Muscle of arm (tissue), 12 donors: ENCODE measurements around the gene EPS8. TPM values are rescaled to one million over a fixed set of nuclear protein-coding genes. Genes with fewer than 3 reads are reported as not detected.

Source experiments
- DNase-seq: peaks from one replicate; pipeline ENCODE4 v3.0.0-alpha.2; 2013
- polyA plus RNA-seq, 12 donors: library from polyadenylated mRNA; unstranded; fragments of 120-200 nt; gene quantifications; one replicate each; pipeline ENCODE4 v1.2.1, GENCODE V29; 2013; ENCODE audit not compliant: insufficient read length in 12 of 12

EPS8 gene
- polyA plus RNA-seq, 12 donors = 29.9 to 60.6 (median 43.8) TPM; not detected in 1

DNA sequence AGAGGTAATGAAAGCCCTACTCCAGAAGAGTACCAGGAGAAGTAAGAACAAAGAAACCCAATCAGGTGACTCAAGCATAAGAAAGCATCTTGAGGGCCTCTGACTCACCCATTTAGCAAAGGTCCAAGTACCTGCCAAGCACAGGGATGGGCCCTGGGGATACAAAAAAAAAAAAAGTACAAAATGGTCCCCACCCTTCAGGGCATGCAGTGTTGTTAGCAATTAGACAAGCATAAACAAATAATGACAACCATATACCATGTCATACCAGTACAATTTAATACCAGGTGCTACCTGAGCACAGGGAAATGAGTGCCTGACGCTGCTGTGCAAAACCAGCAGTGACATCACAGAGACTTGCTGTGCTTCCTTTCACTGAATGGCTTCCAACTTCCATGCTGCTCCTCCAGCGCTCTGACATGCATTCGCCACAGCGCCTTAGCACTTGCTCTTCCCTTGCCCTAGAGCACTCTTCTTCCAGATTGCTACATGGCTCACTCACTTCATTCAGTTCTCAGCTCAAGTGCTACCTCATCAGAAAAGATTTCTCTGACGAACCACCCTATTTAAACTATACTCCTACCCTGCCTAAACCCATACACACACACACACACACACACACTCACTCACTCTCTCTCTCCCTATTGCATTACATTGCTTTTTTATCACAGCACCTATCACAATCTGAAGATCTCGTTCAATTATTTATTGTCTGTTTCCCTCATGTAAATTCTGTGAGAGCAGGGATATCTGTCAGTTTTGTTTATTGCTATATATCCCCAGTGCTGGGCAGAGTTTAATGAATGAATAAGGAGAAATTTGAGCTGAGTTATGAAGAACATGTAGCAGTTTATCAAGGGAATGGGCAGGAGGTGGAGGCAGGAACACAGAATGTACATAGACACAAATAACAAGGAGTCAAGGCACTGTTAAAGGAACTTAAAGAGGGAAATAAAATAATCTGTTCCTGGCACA lies 12.9 kb upstream of the EPS8 start:
- DNase-seq = no peak

DNA sequence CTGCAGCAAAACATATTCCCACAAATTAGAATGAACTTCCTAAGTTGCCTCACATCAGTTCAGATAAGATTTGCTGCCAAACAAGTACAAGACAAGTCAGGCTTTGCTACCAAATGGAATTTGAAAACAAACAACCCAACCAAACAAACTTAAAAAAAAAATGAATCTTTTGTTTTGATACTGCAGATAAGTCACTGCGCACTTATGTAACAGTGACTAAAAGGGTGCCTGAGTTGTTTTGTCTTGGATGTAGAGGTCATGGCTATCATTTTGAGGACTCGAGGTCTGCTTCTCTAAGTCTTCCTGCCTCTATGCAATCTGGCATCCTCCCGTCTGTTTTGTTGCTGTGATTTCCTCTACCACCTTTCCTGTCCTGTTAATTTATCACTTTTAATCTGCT lies 11.1 kb upstream of the EPS8 start:
- DNase-seq = no peak

DNA sequence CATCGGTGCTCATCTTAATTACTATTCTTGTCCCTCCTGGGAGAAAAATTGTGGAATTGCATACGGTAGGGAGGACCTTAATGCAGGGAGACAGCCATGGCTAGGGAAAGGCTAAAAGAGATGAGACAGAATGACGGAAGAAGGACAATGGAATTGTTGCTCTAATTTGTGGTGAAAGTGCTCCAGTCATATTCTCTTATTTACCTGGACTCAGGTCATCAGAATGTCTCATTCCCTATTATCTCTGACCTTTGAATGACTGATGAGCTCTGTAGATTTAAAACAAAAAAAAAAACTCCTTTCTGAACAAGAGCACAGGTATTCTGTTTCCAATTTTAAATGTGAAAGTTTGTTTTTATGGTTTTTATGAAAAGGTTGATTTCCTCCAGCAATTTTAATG lies 8.6 kb upstream of the EPS8 start:
- DNase-seq = no peak

DNA sequence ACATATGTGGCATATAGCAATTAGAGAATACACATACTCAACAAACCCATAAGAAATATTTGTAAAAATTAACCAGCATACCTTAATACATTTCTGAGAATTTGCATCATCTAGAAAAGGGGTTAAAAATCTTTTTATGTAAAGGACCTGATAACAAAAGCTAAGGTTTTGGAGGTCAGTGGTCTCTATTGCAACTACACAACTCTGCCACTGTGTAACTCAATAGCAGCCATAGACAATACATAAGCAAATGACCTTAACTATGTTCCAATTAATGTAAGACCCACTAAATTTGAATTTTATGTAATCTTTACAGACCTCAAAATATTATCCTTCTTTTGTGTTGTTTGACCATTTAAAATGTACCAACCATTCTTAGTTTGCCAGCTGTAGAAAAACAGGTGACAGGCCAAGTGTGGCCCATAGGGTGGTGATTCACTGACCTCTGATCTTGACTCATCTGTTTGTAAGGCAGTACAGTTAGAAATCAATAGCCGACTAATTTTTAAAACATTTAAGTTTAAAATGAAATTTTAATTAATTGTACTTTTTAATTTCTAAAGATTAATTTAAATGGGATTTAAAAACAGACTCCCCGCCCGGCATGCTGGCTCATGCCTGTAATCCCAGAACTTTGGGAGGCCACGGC lies 7.4 kb upstream of the EPS8 start:
- DNase-seq = no peak

DNA sequence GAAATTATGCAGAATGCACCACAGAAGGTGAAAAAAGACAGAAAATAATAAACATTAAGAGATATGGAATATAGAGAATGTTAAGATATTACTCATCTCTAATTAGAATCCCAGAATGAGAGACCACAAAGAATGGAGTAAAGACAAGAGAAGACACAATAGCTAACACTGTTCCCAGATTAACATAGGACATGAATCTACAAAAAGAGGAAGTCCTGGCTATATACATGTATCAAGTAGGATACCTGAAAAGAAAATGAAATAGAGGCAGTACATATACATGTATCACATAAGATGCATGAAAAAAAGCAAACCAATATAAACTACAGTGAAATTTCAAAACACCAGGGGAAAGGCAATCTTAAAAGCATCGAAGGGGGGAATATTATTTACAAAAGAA lies 5.6 kb upstream of the EPS8 start:
- DNase-seq = no peak

DNA sequence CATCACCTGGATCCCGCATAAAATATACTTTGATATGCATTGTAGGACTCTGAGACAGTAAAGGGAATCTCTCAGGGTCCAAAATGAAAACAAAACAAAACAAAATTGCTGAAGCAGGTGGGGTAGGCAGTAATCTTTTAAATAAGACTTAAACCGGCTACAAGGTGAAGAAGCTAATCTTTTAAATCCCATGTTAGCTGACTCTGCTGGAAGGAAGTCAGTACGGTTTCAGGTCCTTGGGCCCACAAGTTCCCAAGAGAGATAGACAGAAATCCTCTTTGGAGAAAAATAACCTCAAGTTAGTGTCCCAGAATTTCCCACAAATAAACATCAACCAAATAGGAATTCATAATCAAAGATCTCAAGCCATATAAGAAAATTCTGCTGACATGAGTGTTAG lies 5.0 kb upstream of the EPS8 start:
- no peak for DNase-seq

DNA sequence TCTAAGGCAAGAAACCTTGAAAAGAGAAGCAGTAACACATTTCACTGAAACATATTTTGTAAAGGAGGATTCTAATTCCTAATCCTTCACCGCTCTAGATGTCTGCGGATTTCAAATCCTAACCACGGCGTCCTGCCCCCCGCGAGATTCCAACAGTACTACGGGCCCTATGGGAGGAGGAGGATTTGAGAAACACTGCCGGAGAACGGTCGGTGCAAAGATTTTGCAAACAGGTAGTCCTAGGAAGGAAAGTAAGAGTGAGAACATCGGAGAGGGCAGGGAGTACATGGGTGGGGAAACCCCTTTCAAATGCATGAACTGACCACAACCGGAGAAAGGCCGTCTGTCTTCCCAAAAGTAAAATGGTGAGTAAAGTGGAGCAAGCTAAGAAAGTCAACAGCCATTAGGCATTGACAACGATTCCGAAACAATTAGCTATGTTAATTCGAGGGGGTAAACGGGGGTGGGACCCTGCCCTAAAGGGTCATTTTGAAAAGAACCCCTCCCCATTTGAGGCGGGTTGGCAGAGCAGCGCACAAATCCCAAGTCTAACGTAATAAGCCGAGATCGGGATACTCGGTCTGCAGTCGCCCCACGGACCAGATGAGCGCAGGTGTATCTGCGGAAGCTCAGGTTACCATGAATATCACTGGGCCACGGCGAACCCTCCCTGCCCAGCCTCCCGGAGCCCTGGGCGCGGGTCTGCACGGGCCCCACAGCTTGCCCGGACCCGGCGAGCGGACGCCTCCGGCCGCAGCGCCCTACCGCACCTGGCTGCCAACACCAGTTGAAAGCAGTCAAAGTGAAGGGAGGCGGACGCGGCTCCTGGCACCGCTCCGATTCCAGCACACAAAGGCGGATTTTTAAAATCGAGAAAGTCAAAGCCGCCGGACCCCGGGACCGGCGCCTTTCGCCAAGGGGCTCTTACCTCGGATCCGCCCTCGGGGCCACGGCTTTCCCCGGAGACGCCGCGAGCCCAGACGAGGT lies 662 bp downstream of the EPS8 start:
- peak; percentile 57 for DNase-seq

DNA sequence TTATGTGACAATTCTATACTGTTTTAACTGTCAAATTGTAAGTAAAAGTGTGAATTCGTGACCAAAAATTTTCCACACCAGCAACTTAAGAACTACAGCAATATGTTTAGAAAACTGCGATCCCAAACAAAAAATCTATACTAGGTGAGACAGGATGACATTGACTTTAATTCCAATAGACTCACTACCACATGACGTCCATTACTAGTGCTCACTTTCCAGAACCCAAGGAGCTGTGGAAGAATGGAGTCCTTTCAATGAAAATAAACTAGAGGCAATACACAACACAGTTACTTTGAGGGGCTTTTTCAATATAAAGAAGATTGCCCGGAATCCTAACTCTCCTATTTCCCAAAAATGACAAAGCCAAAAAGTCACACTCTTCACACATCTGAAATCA lies 1.4 kb downstream of the EPS8 start:
- DNase-seq = no peak

DNA sequence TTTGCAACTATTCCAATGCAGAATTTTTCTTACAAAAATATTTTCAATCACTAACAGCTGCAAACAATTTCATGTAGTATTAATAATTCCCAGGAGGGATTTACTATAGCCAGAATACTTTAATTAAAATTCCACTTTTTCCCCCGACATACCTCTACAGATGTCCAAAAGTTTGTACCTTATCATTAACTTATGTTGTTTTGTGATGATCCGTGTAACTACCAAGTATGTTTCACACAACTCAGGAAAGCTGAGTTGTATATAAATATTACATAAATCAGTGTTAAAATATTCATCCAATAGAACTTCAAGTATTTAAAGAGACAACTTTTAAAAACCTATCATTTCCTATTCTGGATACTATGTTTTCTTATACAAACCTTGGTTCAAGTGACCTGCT lies 2.4 kb downstream of the EPS8 start:
- no peak for DNase-seq

DNA sequence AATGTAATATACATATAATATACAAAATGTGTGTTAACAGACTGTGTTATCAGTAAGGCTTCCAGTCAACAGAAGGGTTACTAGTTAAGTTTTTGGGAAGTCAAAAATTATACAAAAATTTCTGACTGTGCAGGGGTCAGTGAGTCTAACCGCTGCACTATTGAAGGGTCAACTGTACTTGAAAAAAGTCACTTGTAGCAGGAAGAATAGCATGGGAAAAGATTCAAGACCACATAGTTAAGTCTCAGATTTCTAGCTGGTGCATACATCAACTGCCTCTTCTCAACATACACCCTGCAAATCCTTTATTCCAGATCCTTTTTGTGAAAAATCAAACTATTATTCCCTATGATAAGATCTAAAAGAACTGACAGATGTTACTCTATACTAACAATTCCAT lies 5.9 kb downstream of the EPS8 start:
- DNase-seq = no peak

DNA sequence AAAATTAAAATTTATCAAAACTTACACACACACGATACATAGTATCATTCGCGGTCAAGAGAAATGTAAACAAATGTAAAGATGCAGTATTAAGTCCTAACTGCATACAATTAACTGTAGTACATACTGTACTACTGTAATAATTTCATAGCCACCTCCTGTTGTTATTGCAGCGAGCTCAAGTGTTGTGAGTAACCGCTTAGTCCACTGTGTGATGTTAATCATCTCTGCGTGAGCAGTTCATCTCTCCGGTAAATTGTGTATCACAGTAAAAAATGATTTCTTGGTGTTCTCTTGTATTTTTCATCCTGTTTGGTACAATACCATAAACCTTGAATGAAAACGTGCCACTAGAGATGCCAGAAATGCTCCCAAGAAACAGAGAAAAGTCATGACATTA lies 6.5 kb downstream of the EPS8 start:
- DNase-seq = no peak

DNA sequence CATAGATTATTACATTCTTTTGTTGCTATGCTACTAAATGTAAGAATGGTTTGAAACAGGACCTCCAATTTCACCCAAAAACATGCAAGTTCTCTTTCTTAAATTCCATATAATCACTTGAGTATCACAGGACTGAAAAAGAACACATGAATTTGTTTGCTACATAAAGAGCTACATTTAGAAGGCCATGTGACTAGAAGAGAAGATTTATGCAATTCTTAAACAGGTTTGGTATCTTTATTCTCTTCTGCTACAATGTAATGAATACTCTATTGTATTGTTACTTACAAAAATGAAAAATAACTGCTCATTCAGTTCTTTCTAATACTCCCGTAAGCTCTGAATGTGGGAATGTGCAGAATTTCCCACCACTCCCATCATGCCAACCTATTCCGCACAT lies 9.3 kb downstream of the EPS8 start:
- DNase-seq = no peak

DNA sequence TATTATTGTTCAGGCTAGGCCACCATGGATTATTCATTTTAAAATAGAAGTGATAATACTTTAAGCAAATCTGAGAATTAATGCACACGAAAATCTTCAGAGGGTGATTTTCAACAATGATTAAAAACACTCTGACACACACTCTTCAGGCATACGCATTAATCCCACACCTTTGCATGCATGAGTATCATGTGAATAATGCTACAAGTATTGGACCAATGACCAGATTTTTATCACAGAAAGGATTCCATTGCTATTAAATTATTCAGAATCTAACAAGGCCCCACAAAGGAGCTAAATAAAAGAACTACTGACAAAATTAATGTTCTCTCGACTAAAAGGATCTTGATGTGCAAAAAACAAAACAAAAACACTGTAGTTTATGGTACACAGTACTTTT lies 11.1 kb downstream of the EPS8 start:
- DNase-seq = no peak

DNA sequence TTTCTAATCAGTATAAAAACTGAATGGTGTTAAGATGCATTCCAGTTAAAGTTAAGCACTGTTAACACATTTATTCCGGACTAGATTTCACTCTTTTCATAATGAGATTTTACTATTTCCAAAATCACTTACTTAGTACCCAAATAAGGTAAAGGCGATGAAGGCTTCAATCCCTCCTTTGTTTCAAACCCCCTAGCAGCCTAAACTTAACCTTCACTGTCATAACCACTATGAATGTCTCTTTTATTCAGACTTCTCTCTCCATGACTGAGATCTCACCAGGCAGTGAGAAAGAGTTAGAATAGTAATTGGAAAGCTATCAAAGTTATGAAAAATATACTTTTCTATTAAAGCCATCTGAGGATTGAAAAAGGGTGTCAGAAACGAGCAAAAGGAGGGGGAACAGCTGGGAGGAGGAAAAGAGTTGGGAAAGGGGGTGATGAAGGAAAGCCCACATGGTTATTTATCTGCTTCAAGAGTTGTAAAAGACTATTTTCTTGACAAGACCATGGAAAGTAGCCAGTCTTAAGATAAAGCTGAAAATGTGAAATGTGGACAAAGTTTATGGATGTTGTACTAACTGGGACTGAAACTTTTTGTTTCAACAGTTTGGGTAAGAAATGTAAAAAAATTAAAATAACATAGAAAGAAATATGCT lies 11.7 kb downstream of the EPS8 start:
- DNase-seq = no peak

DNA sequence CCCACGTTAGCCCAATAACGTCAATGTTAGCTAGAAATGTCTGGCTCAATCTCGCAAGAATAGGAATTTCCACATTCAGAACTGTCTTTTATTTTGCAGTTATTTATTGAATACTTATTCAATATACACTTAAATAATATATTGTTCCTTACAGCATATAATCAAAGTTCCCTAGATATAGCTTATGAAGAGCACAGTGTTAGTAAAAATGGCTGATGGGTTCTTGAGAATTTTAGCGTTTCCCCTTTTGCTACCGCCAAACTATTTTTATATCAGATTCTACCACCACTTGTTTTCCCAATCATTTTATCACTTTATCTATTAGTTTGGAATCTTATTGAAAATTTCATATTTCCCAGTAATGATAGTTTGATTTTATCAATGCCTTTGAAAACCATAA lies 12.7 kb downstream of the EPS8 start:
- no peak for DNase-seq

DNA sequence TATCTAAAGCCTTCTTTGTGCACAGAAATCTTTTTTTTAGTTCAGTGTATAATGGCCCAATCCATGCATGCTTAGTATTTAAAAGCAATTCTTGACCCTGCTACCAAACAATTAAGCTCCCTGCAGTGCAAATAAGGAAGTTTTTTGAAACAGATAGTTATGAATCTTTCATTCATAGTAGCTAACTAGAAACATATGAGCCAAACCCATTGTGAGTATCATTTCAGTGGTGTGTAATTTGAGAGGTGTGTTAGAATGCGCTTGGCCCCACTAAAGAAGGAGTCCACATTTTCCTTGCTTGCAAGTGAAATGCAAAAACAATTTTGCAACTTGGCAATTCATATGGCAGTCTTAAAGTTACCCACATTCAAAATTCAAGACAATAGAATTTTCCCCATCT lies 14.4 kb downstream of the EPS8 start:
- DNase-seq = no peak

DNA sequence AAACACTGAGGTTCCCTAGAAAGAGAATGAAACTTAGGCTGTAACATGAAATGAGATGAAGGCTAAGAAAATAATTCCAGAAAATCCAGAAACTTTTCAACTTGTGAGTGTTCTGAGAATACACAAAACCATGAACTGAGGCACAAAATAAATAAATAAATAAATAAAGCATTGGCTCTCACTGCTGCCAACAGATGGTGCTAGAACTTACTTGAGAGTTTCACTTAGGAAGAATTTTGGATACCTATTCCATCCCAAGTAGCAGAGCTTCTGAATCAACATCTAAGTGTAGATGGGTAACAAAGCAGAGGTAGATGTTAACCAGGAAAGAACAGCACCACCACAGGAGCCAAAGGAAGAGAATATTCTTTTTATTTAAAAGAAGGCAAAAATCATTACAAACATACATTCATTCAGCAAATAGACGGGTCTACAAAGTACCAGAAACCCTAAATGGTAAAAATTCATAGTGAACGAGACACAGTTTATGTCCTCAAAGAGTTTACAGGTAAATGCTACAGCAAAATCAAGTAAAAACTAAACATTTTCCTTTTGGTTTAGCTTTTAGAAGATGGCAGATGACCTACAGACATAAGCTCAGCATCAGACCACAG lies 16.7 kb downstream of the EPS8 start:
- DNase-seq = no peak

DNA sequence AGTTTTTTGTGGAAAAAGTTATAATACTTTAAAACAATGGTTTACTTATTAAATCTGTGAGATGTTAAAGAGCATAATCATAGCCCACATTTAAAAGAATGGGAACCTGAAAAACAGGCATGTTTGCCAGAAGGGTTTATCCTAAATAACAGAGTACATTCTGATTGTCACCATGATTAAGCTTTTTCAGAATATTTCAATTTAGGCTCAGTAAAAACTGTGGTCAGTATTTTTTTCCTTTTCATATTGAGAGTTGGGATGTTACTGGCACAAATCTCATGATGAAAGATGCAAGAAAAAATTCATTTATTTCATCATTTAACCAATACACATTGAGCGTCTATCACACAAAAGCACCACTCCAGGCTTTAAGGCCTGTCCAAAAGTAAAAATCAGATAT lies 18.6 kb downstream of the EPS8 start:
- DNase-seq = no peak

DNA sequence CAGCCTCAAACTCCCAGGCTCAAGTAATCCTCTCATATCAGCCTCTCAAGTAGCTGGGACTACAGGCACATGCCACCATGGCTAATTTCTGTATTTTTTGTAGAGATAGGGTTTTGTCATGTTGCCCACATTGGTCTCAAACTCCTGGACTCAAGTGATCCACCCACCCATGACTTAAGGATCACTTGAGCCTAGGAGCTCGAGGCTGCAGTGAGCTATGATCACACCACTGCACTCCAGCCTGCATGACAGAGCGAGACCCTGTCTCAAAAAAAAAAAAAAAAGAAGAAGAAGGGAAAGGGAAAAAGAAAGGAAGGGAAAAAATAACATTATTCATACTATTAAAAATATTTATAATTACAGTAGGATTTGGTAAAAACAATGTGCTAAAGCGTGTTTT lies 19.2 kb downstream of the EPS8 start:
- no peak for DNase-seq

DNA sequence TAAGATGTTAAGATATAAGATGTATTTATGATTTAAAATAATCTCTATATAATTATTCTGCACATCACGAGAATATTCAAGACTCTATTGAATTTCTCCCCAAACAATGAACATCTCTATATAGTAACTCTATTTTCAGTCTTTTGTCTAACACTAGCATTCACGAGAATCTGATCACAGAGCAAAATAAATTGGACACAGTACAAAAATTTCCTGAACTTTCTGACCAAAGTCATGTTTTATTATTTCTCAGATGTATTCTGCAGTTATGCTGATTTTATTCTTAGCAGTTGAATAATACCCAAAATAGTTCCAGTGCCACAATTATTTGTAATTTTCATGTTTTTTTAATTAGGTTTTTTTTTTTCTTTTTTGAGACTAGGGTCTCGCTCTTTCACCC lies 19.6 kb downstream of the EPS8 start:
- no peak for DNase-seq

DNA sequence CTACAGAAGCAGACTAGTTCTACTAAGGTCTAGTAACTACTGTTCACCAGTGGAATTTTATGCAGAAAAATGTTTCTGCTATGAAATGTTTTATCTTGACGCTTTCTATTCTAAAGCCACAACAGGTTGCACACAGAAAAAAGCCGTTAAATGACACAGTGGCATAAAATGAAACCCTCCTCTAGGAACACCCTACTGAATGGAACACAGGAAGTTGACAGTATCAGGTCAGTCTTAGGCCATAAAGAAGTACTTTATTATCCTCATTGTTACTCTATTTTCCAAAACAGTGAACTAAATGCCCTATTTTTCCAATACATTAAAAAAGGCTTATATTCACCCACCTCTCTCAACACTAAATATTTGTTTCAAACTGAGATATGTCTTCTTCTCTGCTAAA lies 21.9 kb downstream of the EPS8 start:
- DNase-seq = no peak
